ENCODE results near the gene CCM2L.

CCM2L gene

GRCh38 chr20:32007787-32008616 is 2.2 kb upstream of the CCM2L start:
- Histone ChIP-seq H2AFZ (no peak overlapping the region), H3K9me3 (ENCODE audit: control insufficient read depth, low read length) (no peaks in the 10 kb centered on the region), H3K27me3 (ENCODE audit: control insufficient read depth, insufficient read depth, low read length) (no peaks in the 10 kb centered on the region), H3K79me2 (no peaks in the 10 kb centered on the region), H3K4me1 (peaks cover 2% of the 10 kb centered on the region), H3K27ac (peak overlapping the region; percentile 69), H3K4me3 (ENCODE audit: low read depth, low read length) (no peak overlapping the region), H3K36me3 (ENCODE audit: control insufficient read depth, insufficient read depth, low read length) (no peaks in the 10 kb centered on the region), H3K4me2 (ENCODE audit: low read length) (no peak overlapping the region), H3K9ac (no peak overlapping the region)
- no peak for TF ChIP-seq CTCF (IDR thresholded peaks at IDR 0.05)

GRCh38 chr20:32009564-32009963 is 674 bp upstream of the CCM2L start:
- Histone ChIP-seq H3K4me2 (ENCODE audit: low read length) (no peak overlapping the region), H3K27me3 (ENCODE audit: control insufficient read depth, insufficient read depth, low read length) (no peaks in the 10 kb centered on the region), H3K9me3 (ENCODE audit: control insufficient read depth, low read length) (no peaks in the 10 kb centered on the region), H3K79me2 (no peaks in the 10 kb centered on the region), H3K36me3 (ENCODE audit: control insufficient read depth, insufficient read depth, low read length) (no peaks in the 10 kb centered on the region), H3K27ac (no peak overlapping the region), H3K4me1 (peaks cover 1% of the 10 kb centered on the region), H2AFZ (no peak overlapping the region), H3K9ac (no peak overlapping the region), H3K4me3 (ENCODE audit: low read depth, low read length) (no peak overlapping the region)
- TF ChIP-seq CTCF (IDR thresholded peaks at IDR 0.05): no peak

GRCh38 chr20:32010666-32011065 is 428 bp downstream of the CCM2L start:
- peak overlapping the region; percentile 33 for H3K4me3 ChIP-seq (ENCODE audit: low read depth, low read length)
- no peaks in the 10 kb centered on the region for H3K9me3 ChIP-seq (ENCODE audit: control insufficient read depth, low read length)
- no peak overlapping the region for H3K4me2 ChIP-seq (ENCODE audit: low read length)
- no peak overlapping the region for H3K9ac ChIP-seq
- no peaks in the 10 kb centered on the region for H3K79me2 ChIP-seq
- H3K36me3 ChIP-seq (ENCODE audit: control insufficient read depth, insufficient read depth, low read length): no peaks in the 10 kb centered on the region
- H3K27me3 ChIP-seq (ENCODE audit: control insufficient read depth, insufficient read depth, low read length): no peaks in the 10 kb centered on the region
- H3K4me1 ChIP-seq: no peaks in the 10 kb centered on the region
- H2AFZ ChIP-seq: no peak overlapping the region
- peak overlapping the region; percentile 17 for H3K27ac ChIP-seq
- TF ChIP-seq CTCF (IDR thresholded peaks at IDR 0.05): no peak

GRCh38 chr20:32012159-32012688 is 2.0 kb downstream of the CCM2L start:
- no peak overlapping the region for H3K9ac ChIP-seq
- no peak overlapping the region for H3K4me2 ChIP-seq (ENCODE audit: low read length)
- no peaks in the 10 kb centered on the region for H3K4me1 ChIP-seq
- no peak overlapping the region for H2AFZ ChIP-seq
- H3K36me3 ChIP-seq (ENCODE audit: control insufficient read depth, insufficient read depth, low read length): no peaks in the 10 kb centered on the region
- no peak overlapping the region for H3K4me3 ChIP-seq (ENCODE audit: low read depth, low read length)
- TF ChIP-seq CTCF (IDR thresholded peaks at IDR 0.05): no peak
- no peaks in the 10 kb centered on the region for H3K79me2 ChIP-seq
- no peak overlapping the region for H3K27ac ChIP-seq
- H3K9me3 ChIP-seq (ENCODE audit: control insufficient read depth, low read length): no peaks in the 10 kb centered on the region
- H3K27me3 ChIP-seq (ENCODE audit: control insufficient read depth, insufficient read depth, low read length): no peaks in the 10 kb centered on the region

- Histone ChIP-seq H3K27ac (no peak overlapping the region), H3K4me1 (peaks cover 3% of the 10 kb centered on the region), H2AFZ (no peak overlapping the region), H3K4me2 (ENCODE audit: low read length) (no peak overlapping the region), H3K9ac (no peak overlapping the region), H3K79me2 (no peaks in the 10 kb centered on the region), H3K4me3 (ENCODE audit: low read depth, low read length) (no peak overlapping the region), H3K36me3 (ENCODE audit: control insufficient read depth, insufficient read depth, low read length) (no peaks in the 10 kb centered on the region), H3K9me3 (ENCODE audit: control insufficient read depth, low read length) (no peaks in the 10 kb centered on the region), H3K27me3 (ENCODE audit: control insufficient read depth, insufficient read depth, low read length) (no peaks in the 10 kb centered on the region)
- TF ChIP-seq CTCF (IDR thresholded peaks at IDR 0.05): no peak
Observed at GRCh38 chr20:32013326-32013725, 3.1 kb downstream of the CCM2L start.

Data from parathyroid adenoma (tissue), 2 donors.